ENCODE results near the gene OBP2B. TPM values are rescaled to one million over a fixed set of nuclear protein-coding genes. Genes with fewer than 3 reads are reported as not detected.

Gene OBP2B
- total RNA-seq, 1 experiment from 2014 or later = not detected

DNA sequence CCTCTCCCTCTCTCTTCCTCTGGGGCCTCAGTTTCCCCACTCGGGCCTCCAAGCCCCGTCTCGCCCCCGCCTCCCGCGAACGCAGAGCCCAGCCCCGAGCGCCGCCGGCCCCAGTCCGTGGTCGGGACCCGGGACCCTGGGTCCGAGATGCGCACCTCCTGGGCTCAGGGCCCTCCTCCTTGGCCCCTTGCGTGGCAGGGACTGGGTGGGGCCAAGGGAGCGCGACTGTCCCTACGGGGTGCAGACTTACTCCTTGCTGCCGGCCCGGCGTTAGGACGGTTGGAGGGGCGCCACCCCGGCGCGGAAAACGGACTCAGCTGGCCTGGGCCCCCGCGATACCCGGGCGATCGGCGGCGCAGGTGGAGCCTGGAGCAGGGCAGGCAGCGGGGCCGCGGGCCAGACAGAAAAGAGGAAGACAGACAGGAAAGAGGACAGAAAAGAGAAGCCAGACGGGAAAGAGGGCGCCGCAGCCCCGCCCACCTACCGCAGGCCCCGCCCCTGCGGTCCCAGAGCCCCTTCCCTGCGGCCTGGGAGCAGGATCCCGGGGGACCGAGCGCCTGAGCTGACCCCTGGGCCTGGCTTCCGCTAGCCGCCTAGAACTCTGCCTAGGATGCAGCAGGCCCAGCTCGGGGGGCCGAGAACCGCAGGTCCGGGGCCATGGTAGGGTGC lies 45.4 kb downstream of the OBP2B start, which contains the start of gene GBGT1:
TSS of gene GBGT1 (minus strand) at position 411 of the 669 bp plus-strand sequence. CDS start 1,502 bp downstream, outside the sequence.
- in situ Hi-C loops (cut with HindIII; ENCODE audit: low pct_unique_long_range_greater_than_20kb, low sequenced_read_pairs) = no loop called here
- DNase-seq (ENCODE audit: low read depth, low spot score) = no peak

DNA sequence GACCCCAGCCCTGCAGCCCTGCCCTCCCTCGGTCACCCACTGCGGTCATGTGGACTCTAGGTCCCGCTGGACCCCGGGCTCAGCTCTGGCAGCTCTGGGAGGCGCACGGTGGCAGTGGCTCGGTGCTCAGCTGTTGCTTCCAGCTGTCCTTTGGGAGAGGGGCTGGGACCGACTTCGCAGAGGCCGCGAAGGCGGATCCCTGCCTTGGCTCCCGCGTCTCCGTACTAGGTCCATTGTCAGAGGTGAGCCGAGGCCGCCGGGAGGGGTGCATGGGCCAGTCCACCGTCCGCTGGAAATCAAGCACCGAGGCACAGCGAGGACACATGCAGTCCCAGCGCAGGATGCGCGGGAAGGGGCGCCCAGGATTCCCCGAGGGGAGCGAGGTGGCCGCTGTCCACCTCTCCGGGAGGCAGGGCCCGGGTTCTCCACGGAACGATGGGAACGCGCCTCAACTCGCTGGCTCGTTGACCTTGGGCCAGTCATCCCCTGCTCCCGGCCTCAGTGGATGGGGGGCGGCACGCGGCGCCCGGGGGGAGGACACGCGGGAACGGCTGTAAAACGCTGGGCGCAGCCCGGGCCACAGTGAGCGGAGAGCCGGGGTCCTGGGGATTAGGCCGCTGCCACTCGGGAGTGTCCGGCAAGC lies 46.1 kb downstream of the OBP2B start:
- no peak for DNase-seq (ENCODE audit: low read depth, low spot score)
- in situ Hi-C loops (cut with HindIII; ENCODE audit: low pct_unique_long_range_greater_than_20kb, low sequenced_read_pairs) = no loop called here

DNA sequence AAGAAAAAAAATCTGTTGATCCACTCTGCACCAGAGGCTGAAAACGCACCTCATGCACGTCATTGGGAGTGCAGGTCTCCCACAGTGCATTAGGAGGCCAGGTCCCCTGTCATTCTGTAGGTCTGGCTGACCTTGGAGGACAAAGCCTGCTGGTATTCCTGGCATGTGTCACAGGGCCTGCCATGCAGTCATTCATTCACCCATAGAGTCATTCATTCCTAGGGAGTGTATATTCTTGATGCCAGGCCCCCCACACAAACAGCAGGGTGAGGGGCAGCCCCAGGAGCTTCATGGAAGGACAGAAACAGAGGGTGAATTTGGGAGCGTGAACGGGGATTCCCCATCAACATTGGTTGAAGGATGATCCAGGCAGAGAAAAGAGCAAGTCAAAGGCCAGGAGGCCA lies 47.5 kb downstream of the OBP2B start:
- DNase-seq (ENCODE audit: low read depth, low spot score) = no peak

DNA sequence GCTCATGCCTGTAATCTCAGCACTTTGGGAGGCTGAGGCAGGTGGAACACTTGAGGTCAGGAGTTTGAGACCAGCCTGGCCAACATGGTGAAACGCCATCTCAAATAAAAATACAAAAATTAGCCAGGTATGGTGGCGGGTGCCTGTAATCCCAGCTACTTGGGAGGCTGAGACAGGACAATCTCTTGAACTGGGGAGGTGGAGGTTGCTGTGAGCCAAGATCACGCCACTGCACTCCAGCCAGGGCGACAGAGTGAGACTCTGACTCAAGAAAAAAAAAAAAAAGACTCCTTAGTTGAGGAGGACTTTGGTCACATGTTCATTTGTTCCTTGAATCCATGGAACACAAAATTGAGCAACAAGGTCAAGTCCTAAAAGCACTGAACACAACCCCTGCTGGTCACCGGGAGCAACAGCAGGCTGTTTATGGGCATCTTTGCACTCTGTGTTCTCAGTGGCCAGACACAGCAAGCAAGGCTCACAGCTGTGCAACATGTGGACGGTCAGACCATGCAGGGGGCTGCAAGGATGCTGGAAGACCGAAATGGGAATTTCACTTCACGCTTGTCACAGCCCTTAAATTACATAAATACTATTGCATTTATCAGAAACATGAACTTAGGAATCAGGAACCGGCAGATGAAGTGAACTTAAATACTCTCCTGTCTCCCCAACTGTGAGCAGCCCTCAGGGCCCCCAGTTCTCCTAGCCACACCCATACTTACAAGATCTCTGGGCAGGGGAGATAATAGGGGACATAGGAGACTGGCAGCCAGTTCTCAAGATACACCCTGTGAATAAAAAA lies 48.1 kb downstream of the OBP2B start:
- in situ Hi-C loops (cut with HindIII; ENCODE audit: low pct_unique_long_range_greater_than_20kb, low sequenced_read_pairs) = no loop called here
- DNase-seq (ENCODE audit: low read depth, low spot score) = peak; percentile 85

More for the DNA sequence above, 47.5 kb downstream of the OBP2B start:
- in situ Hi-C loops (cut with HindIII; ENCODE audit: low pct_unique_long_range_greater_than_20kb, low sequenced_read_pairs) = no loop called here

DNA sequence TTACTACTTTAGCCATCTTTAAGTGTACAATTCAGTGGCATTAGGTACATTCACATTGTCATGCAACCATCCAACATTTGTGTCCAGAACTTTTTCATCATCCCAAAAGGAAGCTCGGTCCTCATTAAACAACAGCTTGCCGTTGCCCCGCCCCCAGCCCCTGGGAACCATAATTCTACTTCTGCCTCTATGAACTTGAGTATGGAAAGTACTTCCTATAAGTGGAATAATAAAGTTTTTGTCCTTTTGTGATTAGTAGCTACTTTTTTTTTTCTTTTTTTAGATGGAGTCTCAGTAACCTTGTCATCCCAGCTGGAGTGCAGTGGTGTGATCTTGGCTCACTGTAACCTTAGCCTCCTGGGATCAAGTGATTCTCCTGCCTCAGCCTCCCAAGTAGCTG lies 50.4 kb downstream of the OBP2B start:
- in situ Hi-C loops (cut with HindIII; ENCODE audit: low pct_unique_long_range_greater_than_20kb, low sequenced_read_pairs) = no loop called here
- DNase-seq (ENCODE audit: low read depth, low spot score) = no peak

Other genes with a start within 250 kb of the OBP2B start
- 0.05 and 0.74 TPM in 2 replicates for gene GFI1B, start 230.6 kb downstream of the OBP2B start, total RNA-seq (2014; rRNA removed; shearing (Covaris generic))
- 58.8 and 64.3 TPM in 2 replicates for gene GTF3C5, start 178.3 kb downstream of the OBP2B start, total RNA-seq (2014; rRNA removed; shearing (Covaris generic))
- gene CEL, start 147.3 kb downstream of the OBP2B start, total RNA-seq (2014; rRNA removed; shearing (Covaris generic)) = 0.11 TPM in 1 of 2 replicates, not detected in the other
- gene RALGDS, start 88.0 kb downstream of the OBP2B start, total RNA-seq (2014; rRNA removed; shearing (Covaris generic)) = 22.4 and 26.6 TPM in 2 replicates
- not detected in 2 replicates for gene GBGT1, start 45.3 kb downstream of the OBP2B start, total RNA-seq (2014; rRNA removed; shearing (Covaris generic))
- not detected in 2 replicates for gene ABO, start 66.0 kb upstream of the OBP2B start, total RNA-seq (2014; rRNA removed; shearing (Covaris generic))
- gene SURF6, start 126.9 kb upstream of the OBP2B start, total RNA-seq (2014; rRNA removed; shearing (Covaris generic)) = 28.7 and 32.3 TPM in 2 replicates
- 19.3 and 20.5 TPM in 2 replicates for gene MED22, start 138.9 kb upstream of the OBP2B start, total RNA-seq (2014; rRNA removed; shearing (Covaris generic))
- gene RPL7A, start 139.0 kb upstream of the OBP2B start, total RNA-seq (2014; rRNA removed; shearing (Covaris generic)) = 2,381 and 2,529 TPM in 2 replicates
- gene SURF1, start 147.2 kb upstream of the OBP2B start, total RNA-seq (2014; rRNA removed; shearing (Covaris generic)) = 50.3 and 64.2 TPM in 2 replicates
- 35.8 and 39.3 TPM in 2 replicates for gene SURF2, start 147.3 kb upstream of the OBP2B start, total RNA-seq (2014; rRNA removed; shearing (Covaris generic))
- 469 and 490 TPM in 2 replicates for gene SURF4, start 166.8 kb upstream of the OBP2B start, total RNA-seq (2014; rRNA removed; shearing (Covaris generic))
- gene STKLD1, start 167.1 kb upstream of the OBP2B start, total RNA-seq (2014; rRNA removed; shearing (Covaris generic)) = 1.4 and 1.7 TPM in 2 replicates
- gene REXO4, start 208.8 kb upstream of the OBP2B start, total RNA-seq (2014; rRNA removed; shearing (Covaris generic)) = 27.3 and 29.2 TPM in 2 replicates
- 0.67 and 1.7 TPM in 2 replicates for gene ADAMTS13, start 213.1 kb upstream of the OBP2B start, total RNA-seq (2014; rRNA removed; shearing (Covaris generic))

Data from SK-MEL-5 (cell line).